HFFc6 (cell line): ENCODE data around the gene ATE1. TPM values are rescaled to one million over a fixed set of nuclear protein-coding genes. Genes with fewer than 3 reads are reported as not detected.
"Not testable (repeated sequence)": the region's sequence is repeated elsewhere in the genome, so short reads cannot be mapped to it uniquely, and the experiment has no call there.

Source experiments
- DNase-seq: peaks from one replicate; pipeline ENCODE4 v3.0.0-alpha.2; 2018
- H3K27ac Mint-ChIP-seq: 2 replicates; pipeline ENCODE4 v1.8.0; 2020; ENCODE audit warnings: mild to moderate bottlenecking, mixed read lengths
- H3K27me3 Mint-ChIP-seq: 2 replicates; pipeline ENCODE4 v1.8.0; 2021; ENCODE audit warnings: mild to moderate bottlenecking, moderate library complexity, mixed read lengths; ENCODE audit not compliant: insufficient read depth
- H3K36me3 Mint-ChIP-seq: 2 replicates; pipeline ENCODE4 v1.8.0; 2021; ENCODE audit warnings: low read depth, mixed read lengths
- H3K4me1 Mint-ChIP-seq: 2 replicates; pipeline ENCODE4 v1.8.0; 2020; ENCODE audit warnings: low read depth, mixed read lengths
- H3K4me3 Mint-ChIP-seq: 2 replicates; pipeline ENCODE4 v1.8.0; 2020; ENCODE audit warnings: mild to moderate bottlenecking, moderate library complexity, mixed read lengths
- H3K9me3 Mint-ChIP-seq: 2 replicates; pipeline ENCODE4 v1.8.0; 2020; ENCODE audit warnings: mild to moderate bottlenecking, mixed read lengths
- CTCF ChIP-seq: fragments of 200-600 bp; sonication (generic); IDR thresholded peaks from 2 replicates; pipeline ENCODE4 v1.5.0; 2021; ENCODE audit warnings: antibody characterized with exemption, mild to moderate bottlenecking
- total RNA-seq, 6 experiments: library from RNA; stranded (reverse); fragmentation: NEBNext Ultra II Directional; extraction: Animal tissue kit (Norgen Biotek cat#: 25700); gene quantifications; 2 replicates in 1 of 6; 3 replicates in 5 of 6; pipeline ENCODE4 v1.2.3, GENCODE V29; 2021

Gene ATE1
- total RNA-seq, 6 experiments from 2014 or later, result 19.4 to 25.2 (median 21.0) TPM

- Mint-ChIP-seq H3K4me1 (no peaks in the 10 kb centered on the region), H3K27ac (no peak overlapping the region), H3K36me3 (no peaks in the 10 kb centered on the region), H3K27me3 (no peaks in the 10 kb centered on the region), H3K9me3 (no peaks in the 10 kb centered on the region), H3K4me3 (no peak overlapping the region)
- DNase-seq, result no peak
- TF ChIP-seq CTCF, result no peak
These were observed 97.7 kb downstream of the ATE1 start for GRCh38 chr10:121830101-121830500.

- Mint-ChIP-seq H3K4me1 (peaks cover 8% of the 10 kb centered on the region; the same call in 1 of the 2 replicates), H3K27ac (no peak overlapping the region), H3K36me3 (no peaks in the 10 kb centered on the region), H3K9me3 (no peaks in the 10 kb centered on the region), H3K27me3 (no peaks in the 10 kb centered on the region), H3K4me3 (no peak overlapping the region)
- TF ChIP-seq CTCF, result no peak
- DNase-seq, result no peak
These were observed 99.8 kb downstream of the ATE1 start for GRCh38 chr10:121828045-121828444.

- H3K36me3 Mint-ChIP-seq, H3K27ac Mint-ChIP-seq, H3K9me3 Mint-ChIP-seq, DNase-seq, H3K4me1 Mint-ChIP-seq, H3K4me3 Mint-ChIP-seq, H3K27me3 Mint-ChIP-seq: not testable (repeated sequence)
These were observed 101.1 kb downstream of the ATE1 start for GRCh38 chr10:121826773-121827172.

GRCh38 chr10:121823993-121824463, 103.8 kb downstream of the ATE1 start:
- peak; percentile 55 for DNase-seq
- no peaks in the 10 kb centered on the region for H3K36me3 Mint-ChIP-seq
- H3K27me3 Mint-ChIP-seq, result no peaks in the 10 kb centered on the region
- no peaks in the 10 kb centered on the region for H3K9me3 Mint-ChIP-seq
- peak; percentile 88 for TF ChIP-seq CTCF
- no peak overlapping the region for H3K27ac Mint-ChIP-seq
- H3K4me3 Mint-ChIP-seq, result no peak overlapping the region
- peaks cover 8% of the 10 kb centered on the region; the same call in 1 of the 2 replicates for H3K4me1 Mint-ChIP-seq

GRCh38 chr10:121822724-121823123, 105.1 kb downstream of the ATE1 start:
- Mint-ChIP-seq H3K4me1 (peaks cover 8% of the 10 kb centered on the region; the same call in 1 of the 2 replicates), H3K9me3 (no peaks in the 10 kb centered on the region), H3K27me3 (no peaks in the 10 kb centered on the region), H3K36me3 (no peaks in the 10 kb centered on the region), H3K4me3 (no peak overlapping the region), H3K27ac (no peak overlapping the region)
- TF ChIP-seq CTCF, result no peak
- no peak for DNase-seq

GRCh38 chr10:121822180-121822579, 105.7 kb downstream of the ATE1 start:
- Mint-ChIP-seq H3K27me3 (no peaks in the 10 kb centered on the region), H3K4me1 (peaks cover 8% of the 10 kb centered on the region; the same call in 1 of the 2 replicates), H3K4me3 (no peak overlapping the region), H3K36me3 (no peaks in the 10 kb centered on the region), H3K9me3 (no peaks in the 10 kb centered on the region), H3K27ac (no peak overlapping the region)
- no peak for TF ChIP-seq CTCF
- no peak for DNase-seq
